A673 (cell line): ENCODE results near the gene DHRSX.

Source experiments
- CTCF ChIP-seq: fragments of 300-800, 200-600 bp; sonication (generic); conservative IDR thresholded peaks from 2 replicates; pipeline ENCODE4 v1.5.1; 2017; ENCODE audit warnings: low read depth, mild to moderate bottlenecking, antibody characterized with exemption, low read length, moderate library complexity, mixed read lengths
- EZH2 ChIP-seq: fragments of 200-600 bp; sonication (generic); IDR thresholded peaks from 2 replicates; pipeline ENCODE4 v1.6.1; 2017; ENCODE audit warnings: borderline replicate concordance, low read depth, mild to moderate bottlenecking, mixed read lengths, antibody characterized with exemption, low read length; ENCODE audit not compliant: poor library complexity, severe bottlenecking

GRCh38 chrX:2286731-2287130, 214.0 kb downstream of the DHRSX start:
- TF ChIP-seq EZH2, result no peak
- TF ChIP-seq CTCF, result no peak
